Activated effector memory CD4-positive, alpha-beta T cell treated with Interleukin-2 at 50 U/mL for 16 hours (primary cell): ENCODE measurements around the gene OR2S2.
"Not testable (repeated sequence)": the region's sequence is repeated elsewhere in the genome, so short reads cannot be mapped to it uniquely, and the experiment has no call there.

ENCODE experiments used
- DNase-seq: peaks from one replicate; pipeline ENCODE4 v3.0.0-alpha.2; 2020

OR2S2 gene

GRCh38 chr9:35962126-35962906 is 4.4 kb upstream of the OR2S2 start:
- DNase-seq = no peak

DNA sequence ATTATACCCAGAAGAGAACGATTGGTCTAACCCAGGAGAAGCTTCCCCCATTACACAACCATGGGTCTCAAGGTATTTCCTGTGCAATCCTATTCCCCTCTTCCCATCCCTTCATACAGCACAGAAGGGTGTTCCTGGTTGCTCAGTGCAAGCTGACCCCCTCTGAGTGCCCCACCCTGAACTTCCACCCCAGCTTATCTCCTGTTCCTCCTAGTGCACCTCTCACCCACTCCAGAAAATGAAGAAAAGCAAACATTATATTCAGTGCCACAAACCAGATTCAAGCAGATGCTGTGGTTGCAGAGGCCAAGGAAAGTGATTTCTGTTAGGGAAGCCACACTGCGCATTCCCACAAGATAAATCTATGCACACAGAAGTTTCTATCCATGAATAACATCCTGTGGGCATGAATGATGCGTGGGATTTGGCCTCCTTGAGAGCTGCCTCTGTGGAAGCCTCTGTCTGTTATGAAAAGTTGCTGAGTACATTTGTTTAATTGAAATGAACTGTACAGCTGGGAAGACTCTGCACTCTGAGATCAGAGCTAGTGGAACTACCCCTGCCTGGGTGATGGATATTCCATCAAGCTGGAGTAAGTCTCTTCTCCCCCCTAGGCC is 2.2 kb upstream of the OR2S2 start:
- DNase-seq = no peak

GRCh38 chr9:35956651-35957050 is 1.3 kb downstream of the OR2S2 start:
- no peak for DNase-seq

- DNase-seq = peak; percentile 19
These were observed 2.9 kb downstream of the OR2S2 start for GRCh38 chr9:35954942-35955546.

DNA sequence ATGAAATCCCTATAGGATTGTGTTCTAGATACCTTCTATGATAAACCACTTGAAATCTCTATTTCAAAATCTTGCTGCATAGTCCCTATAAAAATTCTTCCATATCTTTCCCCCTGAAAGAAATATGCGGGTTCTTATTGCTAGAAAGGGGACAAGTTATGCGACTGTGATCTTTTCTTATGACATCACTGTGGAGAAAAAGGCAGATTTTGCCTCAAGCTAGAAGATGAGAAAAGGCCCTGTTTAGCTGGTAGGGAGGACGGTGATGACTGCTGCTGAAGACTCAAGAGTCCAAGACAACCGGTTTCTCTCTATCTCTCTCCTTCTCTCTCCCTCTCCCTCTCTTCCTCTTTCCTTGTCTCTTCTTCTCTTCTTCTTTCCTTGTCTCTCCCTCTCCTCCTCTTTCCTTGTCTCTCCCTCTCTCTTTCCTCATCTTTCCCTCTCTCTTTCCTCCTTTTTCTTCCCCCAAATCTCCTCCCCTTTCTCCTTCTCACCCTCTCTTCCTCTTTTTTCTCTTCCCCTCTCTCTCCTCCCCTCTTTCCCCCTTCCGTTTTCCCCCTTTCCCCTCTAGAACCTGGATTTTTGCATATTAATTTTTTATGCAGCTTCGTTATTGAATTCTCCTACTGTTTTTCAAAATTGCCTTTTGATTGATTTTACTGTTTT is 5.3 kb downstream of the OR2S2 start:
- no peak for DNase-seq

DNA sequence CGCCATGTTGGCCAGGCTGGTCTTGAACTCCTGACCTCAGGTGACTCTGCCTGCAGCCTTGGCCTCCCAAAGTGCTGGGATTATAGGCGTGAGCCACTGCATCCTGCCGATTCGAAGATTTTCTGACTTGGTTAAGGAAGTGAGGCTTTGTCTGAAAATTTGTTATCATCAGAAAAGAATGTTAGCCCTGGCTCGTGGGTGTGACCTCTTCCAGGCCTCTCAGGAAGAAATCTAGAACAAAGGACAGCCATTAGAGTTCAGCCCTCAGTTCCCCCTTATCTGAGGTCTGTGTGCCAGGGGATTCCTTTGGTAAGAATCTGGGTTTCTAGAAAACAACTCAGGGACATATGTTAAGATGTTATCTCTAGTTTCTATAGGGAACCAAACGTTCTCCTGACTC is 6.2 kb downstream of the OR2S2 start:
- DNase-seq = no peak

- no peak for DNase-seq
These were observed 9.0 kb downstream of the OR2S2 start for GRCh38 chr9:35948901-35949318.

GRCh38 chr9:35948451-35948850 is 9.5 kb downstream of the OR2S2 start:
- DNase-seq = no peak

- peak; percentile 49 for DNase-seq
These were observed 12.5 kb downstream of the OR2S2 start for GRCh38 chr9:35945341-35946018.

- DNase-seq = no peak
These were observed 13.1 kb downstream of the OR2S2 start for GRCh38 chr9:35944841-35945240.

GRCh38 chr9:35944173-35944572 is 13.8 kb downstream of the OR2S2 start:
- DNase-seq = no peak

- no peak for DNase-seq
These were observed 15.7 kb downstream of the OR2S2 start for GRCh38 chr9:35942286-35942685.

DNA sequence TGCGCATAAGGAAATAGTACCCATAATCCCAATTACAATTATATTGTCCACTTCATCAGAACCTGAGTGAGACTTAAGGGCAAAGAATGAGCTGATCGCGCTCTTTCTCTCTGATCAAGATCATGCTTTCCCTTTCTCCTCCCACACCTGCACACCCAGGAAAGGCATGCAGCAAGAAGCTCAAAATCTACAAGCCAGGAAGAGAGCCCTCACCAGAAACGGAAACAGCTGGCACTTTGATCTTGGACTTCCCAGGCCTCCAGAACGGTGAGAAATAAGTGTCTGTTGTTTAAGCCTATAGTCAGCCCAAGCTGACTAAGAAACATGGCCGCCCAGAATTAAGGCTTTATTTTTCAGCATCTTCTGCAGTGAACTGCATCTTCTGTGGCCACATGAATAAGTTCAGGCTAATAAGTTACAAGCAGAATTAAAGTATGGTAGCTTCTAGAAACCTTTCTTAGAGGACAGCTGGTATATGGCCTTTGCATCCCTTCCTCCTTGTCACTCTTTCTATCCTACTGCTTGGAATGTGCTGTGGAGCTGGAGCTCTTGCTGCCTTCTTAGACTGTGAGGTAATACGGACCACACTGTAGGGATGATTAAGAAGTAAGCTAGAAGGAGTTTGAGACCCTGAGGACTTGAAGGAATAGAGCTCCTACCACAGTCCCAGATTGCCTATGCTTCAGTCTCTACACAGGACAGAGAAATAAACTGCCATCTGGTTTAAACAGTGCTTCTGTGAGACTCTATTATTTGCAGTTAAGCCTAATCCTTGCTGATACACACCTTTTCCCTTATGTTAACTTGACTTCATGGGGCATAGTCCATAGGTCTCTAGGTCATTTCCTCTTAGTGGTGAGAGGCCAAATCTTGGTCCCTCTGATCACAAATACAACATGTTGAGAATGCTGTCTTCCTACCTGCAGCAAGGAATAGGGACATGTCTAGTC is 17.2 kb downstream of the OR2S2 start:
- peak; percentile 10 for DNase-seq

DNA sequence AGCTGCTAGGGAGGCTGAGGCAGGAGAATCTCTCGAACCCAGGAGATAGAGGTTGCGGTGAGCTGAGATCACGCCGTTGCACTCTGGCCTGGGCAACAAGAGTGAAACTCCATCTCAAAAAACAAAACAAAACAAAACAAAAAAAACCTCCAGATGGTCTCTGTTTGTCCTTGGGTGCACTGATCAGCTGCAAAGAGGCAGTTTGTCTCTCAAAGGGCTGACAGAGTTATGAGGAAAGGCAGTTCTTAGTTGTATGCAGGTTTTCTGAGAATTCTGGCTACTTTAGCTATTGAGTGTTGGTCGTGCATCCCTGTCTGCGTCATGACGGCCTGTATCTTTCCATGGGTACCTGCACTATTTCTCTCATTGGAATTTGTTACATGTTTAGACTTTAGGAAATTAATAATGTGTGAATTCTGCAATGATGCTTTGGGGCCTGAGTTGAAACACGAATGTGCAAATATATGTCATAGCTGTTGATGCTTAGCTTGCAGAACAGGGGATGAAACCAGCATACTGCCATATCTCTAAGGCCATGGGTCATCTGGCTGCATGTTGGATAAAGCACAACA is 18.2 kb downstream of the OR2S2 start:
- no peak for DNase-seq

DNA sequence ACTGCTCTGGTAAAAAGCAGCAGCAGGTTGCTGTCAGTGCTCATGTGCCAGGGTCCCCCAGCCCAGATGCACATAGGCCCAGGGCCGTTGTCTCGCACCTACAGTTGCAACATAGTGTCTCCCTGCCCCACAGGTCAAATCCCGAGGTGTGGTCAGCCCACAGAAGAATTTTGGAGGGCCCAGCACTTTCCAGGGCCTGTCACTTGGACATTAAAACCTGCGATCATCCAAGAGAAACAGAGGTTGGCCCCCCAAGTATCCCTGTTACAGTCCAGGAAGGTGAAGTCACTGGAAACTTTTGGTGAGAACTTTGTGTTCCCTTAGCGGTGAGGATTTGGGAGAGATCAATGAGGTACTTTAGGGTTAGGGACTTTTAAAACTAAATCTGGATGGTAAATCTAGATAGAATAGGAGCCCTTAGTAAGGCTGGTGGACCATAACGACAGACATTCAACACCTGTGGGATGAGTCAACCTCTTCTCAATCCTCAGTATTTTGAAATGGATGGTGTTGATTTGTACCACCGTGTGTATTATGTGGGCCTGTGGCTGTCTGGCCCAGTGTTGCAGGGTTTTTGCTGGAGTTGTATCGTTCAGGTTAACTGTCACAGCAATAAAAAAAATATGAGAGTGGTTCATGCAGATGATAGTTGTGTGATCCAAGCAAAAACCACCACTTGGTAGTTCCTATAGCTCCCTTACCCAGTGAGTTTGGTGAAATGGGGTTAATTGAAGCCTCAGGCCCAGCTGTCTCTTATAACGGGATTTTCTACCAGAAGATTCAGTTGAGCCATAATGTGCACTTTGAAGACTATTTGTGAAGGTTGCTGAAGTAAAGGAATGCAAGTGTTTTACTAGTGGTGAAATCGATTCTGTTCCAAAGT is 19.2 kb downstream of the OR2S2 start:
- DNase-seq = no peak

- DNase-seq = no peak
These were observed 20.7 kb downstream of the OR2S2 start for GRCh38 chr9:35937227-35937626.

- no peak for DNase-seq
These were observed 22.0 kb downstream of the OR2S2 start for GRCh38 chr9:35935755-35936509.

DNA sequence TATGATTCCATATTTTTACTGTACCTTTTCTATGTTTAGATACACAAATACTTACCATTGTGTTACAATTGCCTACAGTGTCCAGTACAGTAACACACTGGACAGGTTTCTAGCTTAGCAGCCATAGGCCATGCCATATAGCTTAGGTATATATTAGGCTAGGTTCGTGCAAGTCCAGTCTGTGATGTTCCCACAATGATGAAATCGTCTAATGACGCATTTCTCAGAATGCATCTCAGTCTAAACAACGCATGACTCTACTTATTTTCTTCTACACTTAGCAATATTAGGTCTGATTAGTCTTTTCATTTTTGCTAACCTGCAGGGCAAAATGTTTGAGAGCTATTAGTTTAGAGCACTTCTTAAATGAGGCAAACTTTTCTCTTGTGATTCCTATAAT is 22.7 kb downstream of the OR2S2 start:
- DNase-seq = no peak

- DNase-seq = not testable (repeated sequence)
These were observed 23.9 kb downstream of the OR2S2 start for GRCh38 chr9:35934069-35934468.
